ENCODE data around the gene OR51G1. TPM values are rescaled to one million over a fixed set of nuclear protein-coding genes. Genes with fewer than 3 reads are reported as not detected.

The OR51G1 gene
- total RNA-seq, 1 experiment from 2014 or later, result not detected

DNA sequence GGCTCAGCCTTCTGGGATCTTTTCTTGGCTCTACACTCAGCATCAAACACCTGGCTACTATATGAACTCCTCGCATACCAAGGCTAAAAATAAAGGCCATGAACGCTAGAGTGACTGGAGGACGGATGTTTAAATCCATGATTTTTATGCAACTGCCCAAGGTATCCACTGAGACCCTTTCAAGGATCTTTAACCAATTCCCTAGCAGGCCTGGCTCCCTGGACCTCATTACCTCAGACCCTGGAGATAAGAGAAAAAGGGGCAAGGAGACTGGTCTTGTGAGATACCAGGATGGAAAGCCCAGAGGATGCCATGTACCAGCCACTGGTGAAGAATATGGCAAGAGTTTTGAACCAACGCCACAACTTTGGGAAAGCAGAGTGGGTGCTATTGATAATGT is 4.9 kb downstream of the OR51G1 start, which contains the start of gene OR51G2:
Gene OR51G2, minus strand, starts transcription at position 101 of the 400 bp plus-strand sequence. CDS start 3,687 bp downstream, outside the sequence.
- H3K9me2 ChIP-seq (ENCODE audit: insufficient read depth), result no peaks in the 10 kb centered on the region; the same call in 1 of the 2 replicates
- no peak for TF ChIP-seq JUND (IDR thresholded peaks at IDR 0.05)
- TF ChIP-seq SP1 (IDR thresholded peaks at IDR 0.05; ENCODE audit: low read depth), result no peak
- no peak for TF ChIP-seq EZH2 (IDR thresholded peaks at IDR 0.05)
- no peak for TF ChIP-seq SIN3A (IDR thresholded peaks at IDR 0.05; ENCODE audit: low read depth)
- TF ChIP-seq EGR1 (IDR thresholded peaks at IDR 0.05; ENCODE audit: low read depth), result no peak
- no peak for TF ChIP-seq POLR2A (IDR thresholded peaks at IDR 0.05; ENCODE audit: borderline replicate concordance, extremely low read depth, insufficient read depth, insufficient read length)
- TF ChIP-seq, protein P1, sequence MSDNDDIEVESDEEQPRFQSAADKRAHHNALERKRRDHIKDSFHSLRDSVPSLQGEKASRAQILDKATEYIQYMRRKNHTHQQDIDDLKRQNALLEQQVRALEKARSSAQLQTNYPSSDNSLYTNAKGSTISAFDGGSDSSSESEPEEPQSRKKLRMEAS (IDR thresholded peaks at IDR 0.05), result no peak
- TF ChIP-seq CEBPB (IDR thresholded peaks at IDR 0.05; ENCODE audit: low read depth), result no peak
- TF ChIP-seq, protein P2, sequence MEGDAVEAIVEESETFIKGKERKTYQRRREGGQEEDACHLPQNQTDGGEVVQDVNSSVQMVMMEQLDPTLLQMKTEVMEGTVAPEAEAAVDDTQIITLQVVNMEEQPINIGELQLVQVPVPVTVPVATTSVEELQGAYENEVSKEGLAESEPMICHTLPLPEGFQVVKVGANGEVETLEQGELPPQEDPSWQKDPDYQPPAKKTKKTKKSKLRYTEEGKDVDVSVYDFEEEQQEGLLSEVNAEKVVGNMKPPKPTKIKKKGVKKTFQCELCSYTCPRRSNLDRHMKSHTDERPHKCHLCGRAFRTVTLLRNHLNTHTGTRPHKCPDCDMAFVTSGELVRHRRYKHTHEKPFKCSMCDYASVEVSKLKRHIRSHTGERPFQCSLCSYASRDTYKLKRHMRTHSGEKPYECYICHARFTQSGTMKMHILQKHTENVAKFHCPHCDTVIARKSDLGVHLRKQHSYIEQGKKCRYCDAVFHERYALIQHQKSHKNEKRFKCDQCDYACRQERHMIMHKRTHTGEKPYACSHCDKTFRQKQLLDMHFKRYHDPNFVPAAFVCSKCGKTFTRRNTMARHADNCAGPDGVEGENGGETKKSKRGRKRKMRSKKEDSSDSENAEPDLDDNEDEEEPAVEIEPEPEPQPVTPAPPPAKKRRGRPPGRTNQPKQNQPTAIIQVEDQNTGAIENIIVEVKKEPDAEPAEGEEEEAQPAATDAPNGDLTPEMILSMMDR (IDR thresholded peaks at IDR 0.05 in 2 of 3, conservative IDR thresholded peaks at IDR 0.05 in 1 of 3; ENCODE audit: borderline replicate concordance in 1 of 3, insufficient read depth in 1 of 3, low read depth in 2 of 3, low read length in 2 of 3), result no peak
- H3K4me3 ChIP-seq (replicated peaks in 1 of 2; ENCODE audit: low read depth in 1 of 2, low read length in 2 of 2), result no peak within 1 kb of the TSS
- H3K4me2 ChIP-seq (ENCODE audit: low read length), result no peak within 1 kb of the TSS
- CTCF ChIA-PET, result no interaction called here
- ATAC-seq (no peak), DNase-seq (ENCODE audit: low read depth, low spot score) (no peak)
- H3K9me3 ChIP-seq (ENCODE audit: control insufficient read depth in 1 of 2, insufficient read depth in 1 of 2, low read depth in 1 of 2, low read length in 2 of 2), result no peaks in the 10 kb centered on the region
- H3K4me1 ChIP-seq (ENCODE audit: control insufficient read depth in 1 of 2, insufficient read depth in 2 of 2, low read length in 2 of 2), result no peaks in the 10 kb centered on the region
- RAD21 ChIA-PET (ENCODE audit: low non-redundant PET in 1 of 2, low total read pairs in 2 of 2, uncharacterized antibody in 2 of 2, unreplicated experiment in 2 of 2), result no interaction called here
- no TSS peak for BruUV-seq (replicated peaks)
- no peak within 1 kb of the TSS for H3K9ac ChIP-seq (ENCODE audit: low read length)
- H4K20me1 ChIP-seq (ENCODE audit: insufficient read depth), result no peaks in the 10 kb centered on the region
- peaks cover 25% of the 10 kb centered on the region for H3K27me3 ChIP-seq (ENCODE audit: insufficient read depth, low read length)
- H2AFZ ChIP-seq (ENCODE audit: low read depth, low read length, poor library complexity, severe bottlenecking), result no peak within 1 kb of the TSS
- no peaks in the 10 kb centered on the region for H3K36me3 ChIP-seq (ENCODE audit: control insufficient read depth in 1 of 2, insufficient read depth in 2 of 2, low read length in 2 of 2)
- no peaks in the 10 kb centered on the region for H3K79me2 ChIP-seq (ENCODE audit: insufficient read depth, low read length)
- intact Hi-C loops (cut with micrococcal nuclease), result no loop called here
- H3K27ac ChIP-seq (ENCODE audit: low read depth, low read length), result no peak within 1 kb of the TSS
- POLR2A ChIA-PET, result no interaction called here

GRCh38 chr11:4916581-4916980 is 7.6 kb downstream of the OR51G1 start:
- no peak for ATAC-seq
- Histone ChIP-seq H3K4me3 (replicated peaks in 1 of 2; ENCODE audit: low read depth in 1 of 2, low read length in 2 of 2) (no peak overlapping the region), H3K27me3 (ENCODE audit: insufficient read depth, low read length) (peaks cover 40% of the 10 kb centered on the region), H3K9me3 (ENCODE audit: control insufficient read depth in 1 of 2, insufficient read depth in 1 of 2, low read depth in 1 of 2, low read length in 2 of 2) (no peaks in the 10 kb centered on the region), H3K79me2 (ENCODE audit: insufficient read depth, low read length) (no peaks in the 10 kb centered on the region), H3K4me1 (ENCODE audit: control insufficient read depth in 1 of 2, insufficient read depth in 2 of 2, low read length in 2 of 2) (no peaks in the 10 kb centered on the region), H3K9ac (ENCODE audit: low read length) (no peak overlapping the region), H2AFZ (ENCODE audit: low read depth, low read length, poor library complexity, severe bottlenecking) (no peak overlapping the region), H3K27ac (ENCODE audit: low read depth, low read length) (no peak overlapping the region), H4K20me1 (ENCODE audit: insufficient read depth) (no peaks in the 10 kb centered on the region), H3K36me3 (ENCODE audit: control insufficient read depth in 1 of 2, insufficient read depth in 2 of 2, low read length in 2 of 2) (no peaks in the 10 kb centered on the region), H3K4me2 (ENCODE audit: low read length) (no peak overlapping the region), H3K9me2 (ENCODE audit: insufficient read depth) (no peaks in the 10 kb centered on the region; the same call in 1 of the 2 replicates)
- ChIA-PET POLR2A (no interaction called here), RAD21 (ENCODE audit: low non-redundant PET in 1 of 2, low total read pairs in 2 of 2, uncharacterized antibody in 2 of 2, unreplicated experiment in 2 of 2) (no interaction called here), CTCF (no interaction called here)
- intact Hi-C loops (cut with micrococcal nuclease), result no loop called here
- DNase-seq (ENCODE audit: low read depth, low spot score), result no peak
- no TSS peak for BruUV-seq (replicated peaks)
- TF ChIP-seq RAD21 (IDR thresholded peaks at IDR 0.05; ENCODE audit: low read depth), result no peak
- TF ChIP-seq EZH2 (IDR thresholded peaks at IDR 0.05), result no peak
- TF ChIP-seq ELF1 (IDR thresholded peaks at IDR 0.05; ENCODE audit: borderline replicate concordance, low read depth), result no peak
- no peak for TF ChIP-seq YY1 (IDR thresholded peaks at IDR 0.05; ENCODE audit: extremely low read depth, insufficient replicate concordance, low read depth, low read length)
- TF ChIP-seq EGR1 (IDR thresholded peaks at IDR 0.05; ENCODE audit: low read depth), result no peak
- TF ChIP-seq TCF7L2 (IDR thresholded peaks at IDR 0.05; ENCODE audit: borderline replicate concordance, extremely low read depth, insufficient read depth, insufficient read length), result no peak
- no peak for TF ChIP-seq POLR2AphosphoS5 (IDR thresholded peaks at IDR 0.05; ENCODE audit: low read depth, low read length)
- no peak for TF ChIP-seq CEBPB (IDR thresholded peaks at IDR 0.05; ENCODE audit: low read depth)
- no peak for TF ChIP-seq SP1 (IDR thresholded peaks at IDR 0.05; ENCODE audit: low read depth)
- no peak for TF ChIP-seq SIN3A (IDR thresholded peaks at IDR 0.05; ENCODE audit: low read depth)
- no peak for TF ChIP-seq FOSL1 (IDR thresholded peaks at IDR 0.05; ENCODE audit: low read depth)
- no peak for TF ChIP-seq SRF (IDR thresholded peaks at IDR 0.05; ENCODE audit: low read depth)
- TF ChIP-seq ZBTB33 (IDR thresholded peaks at IDR 0.05; ENCODE audit: extremely low read depth, insufficient replicate concordance, low read length), result no peak

Measured in HCT116 (cell line).